Upper lobe of right lung (tissue), 1 donor: ENCODE data around the gene CEP70. TPM values are rescaled to one million over a fixed set of nuclear protein-coding genes. Genes with fewer than 3 reads are reported as not detected.

Experiments used
- ATAC-seq: fragments of 200-7000 bp; cut with Tn5 transposase; one replicate; pipeline ENCODE4 v1.9.1; 2020; ENCODE audit warnings: mild to moderate bottlenecking, moderate library complexity
- DNase-seq: peaks from one replicate; pipeline ENCODE4 v3.0.0-alpha.2; 2020
- H3K27ac ChIP-seq: fragments of 200-600 bp; one replicate; pipeline ENCODE4 v1.8.0; 2022
- H3K27me3 ChIP-seq: fragments of 200-600 bp; one replicate; pipeline ENCODE4 v1.8.0; 2022; ENCODE audit warnings: mild to moderate bottlenecking
- H3K36me3 ChIP-seq: fragments of 200-600 bp; one replicate; pipeline ENCODE4 v1.8.0; 2022
- H3K4me1 ChIP-seq: fragments of 200-600 bp; one replicate; pipeline ENCODE4 v1.8.0; 2022
- H3K4me3 ChIP-seq: fragments of 200-600 bp; one replicate; pipeline ENCODE4 v1.8.0; 2022; ENCODE audit warnings: mild to moderate bottlenecking
- H3K9me3 ChIP-seq: fragments of 200-600 bp; one replicate; pipeline ENCODE4 v1.8.0; 2022
- CTCF ChIP-seq: fragments of 200-600 bp; IDR thresholded peaks from one replicate; pipeline ENCODE4 v1.8.0; 2022; ENCODE audit warnings: antibody characterized with exemption
- intact Hi-C: fragments of 100-400 bp; cut with DNase I; formaldehyde crosslinking; loops from one replicate; pipeline ENCODE4 v1.11.0; 2022
- long read RNA-seq: library from polyadenylated mRNA; unstranded; transcript quantifications from one replicate; pipeline ENCODE4 v2.0.0, GENCODE V29; 2021
- total RNA-seq: library from RNA; stranded (reverse); fragmentation: NEBNext Ultra II Directional; extraction: Animal tissue kit (Norgen Biotek cat#: 25700); gene quantifications from one replicate; pipeline ENCODE4 v1.2.1, GENCODE V29; 2021
- donor health status: DM: no; HTN: yes; CAD: no; lungs with severe emphysema.

Gene CEP70
- total RNA-seq, result 46.3 TPM
- long read RNA-seq, transcript CEP70-211 (18 exons, 1,993 nt), result minor isoform, 5 of 39 reads
- long read RNA-seq, transcript CEP70-201 (18 exons, 2,732 nt), result major isoform, 7 of 39 reads
- long read RNA-seq, partial matches to known transcripts, result 12 of 39 reads
- long read RNA-seq, other reads (novel, unspliced or antisense), result 12 of 39 reads

- Histone ChIP-seq H3K4me3 (peak within 1 kb of the TSS; percentile 86), H3K9me3 (no peaks in the 10 kb centered on the region), H3K36me3 (peaks cover 7% of the 10 kb centered on the region), H3K27me3 (no peaks in the 10 kb centered on the region), H3K27ac (peak within 1 kb of the TSS; percentile 90), H3K4me1 (peaks cover 6% of the 10 kb centered on the region)
- intact Hi-C loops, result loop anchor here (10.0 kb wide), 1 partner anchor 320 kb away; no protein-coding TSS in a partner anchor
- peak; percentile 86 for TF ChIP-seq CTCF
- peak; percentile 97 for ATAC-seq
- DNase-seq, result peak; percentile 97
Measured at GRCh38 chr3:138594150-138594934, at the start of gene CEP70. Gene CEP70 (minus strand): TSS chr3:138594260. CDS start chr3:138572927, 21,333 bp downstream.

- peaks cover 41% of the 10 kb centered on the region for H3K9me3 ChIP-seq
- H3K27me3 ChIP-seq, result no peaks in the 10 kb centered on the region
- no peaks in the 10 kb centered on the region for H3K4me1 ChIP-seq
- DNase-seq (no peak), ATAC-seq (no peak)
- no peak overlapping the region for H3K4me3 ChIP-seq
- H3K27ac ChIP-seq, result no peak overlapping the region
- H3K36me3 ChIP-seq, result no peaks in the 10 kb centered on the region
- no peak for TF ChIP-seq CTCF
- intact Hi-C loops, result no loop called here
Measured at GRCh38 chr3:138642927-138643253, 48.8 kb upstream of the CEP70 start.

GRCh38 chr3:138642226-138642926 is 48.3 kb upstream of the CEP70 start:
- DNase-seq, result no peak
- TF ChIP-seq CTCF, result no peak
- H3K27me3 ChIP-seq, result no peaks in the 10 kb centered on the region
- no peak for ATAC-seq
- no peaks in the 10 kb centered on the region for H3K36me3 ChIP-seq
- H3K27ac ChIP-seq, result no peak overlapping the region
- no peak overlapping the region for H3K4me3 ChIP-seq
- intact Hi-C loops, result no loop called here
- peaks cover 41% of the 10 kb centered on the region for H3K9me3 ChIP-seq
- no peaks in the 10 kb centered on the region for H3K4me1 ChIP-seq

GRCh38 chr3:138640537-138640936 is 46.5 kb upstream of the CEP70 start:
- TF ChIP-seq CTCF, result no peak
- Histone ChIP-seq H3K27ac (no peak overlapping the region), H3K9me3 (peaks cover 22% of the 10 kb centered on the region), H3K4me3 (no peak overlapping the region), H3K36me3 (no peaks in the 10 kb centered on the region), H3K4me1 (no peaks in the 10 kb centered on the region), H3K27me3 (no peaks in the 10 kb centered on the region)
- ATAC-seq, result no peak
- intact Hi-C loops, result no loop called here
- DNase-seq, result no peak

- ATAC-seq, result no peak
- TF ChIP-seq CTCF, result no peak
- Histone ChIP-seq H3K4me1 (no peaks in the 10 kb centered on the region), H3K4me3 (no peak overlapping the region), H3K27me3 (no peaks in the 10 kb centered on the region), H3K36me3 (no peaks in the 10 kb centered on the region), H3K9me3 (peaks cover 15% of the 10 kb centered on the region), H3K27ac (no peak overlapping the region)
- no peak for DNase-seq
- intact Hi-C loops, result no loop called here
Measured at GRCh38 chr3:138638641-138639040, 44.6 kb upstream of the CEP70 start.
